PFSK-1 (cell line): ENCODE measurements around the gene WDR62.

Experiments
- FOXP2 ChIP-seq: optimal IDR thresholded peaks from 2 replicates; pipeline ENCODE3; 2011; ENCODE audit warnings: borderline replicate concordance, control low read depth, inconsistent platforms; ENCODE audit not compliant: insufficient read depth; ENCODE audit errors: extremely low read length, extremely low read depth
- POLR2AphosphoS5 ChIP-seq: IDR thresholded peaks from 2 replicates; pipeline ENCODE4 v1.6.1; 2012; ENCODE audit warnings: low read depth, mild to moderate bottlenecking, control low read depth, low read length, moderate library complexity
- REST ChIP-seq, 2 experiments: IDR thresholded peaks; 2 replicates each; pipeline versions ENCODE4 v1.6.1 to v1.8.0; 2011 to 2012; ENCODE audit warnings: low read depth in 2 of 2, low read length in 2 of 2, control low read depth in 1 of 2, inconsistent platforms in 1 of 2, mild to moderate bottlenecking in 1 of 2, moderate library complexity in 1 of 2; ENCODE audit not compliant: insufficient read depth in 1 of 2
- SIN3A ChIP-seq: IDR thresholded peaks from 2 replicates; pipeline ENCODE4 v1.6.1; 2012; ENCODE audit warnings: mild to moderate bottlenecking, low read length, moderate library complexity, borderline replicate concordance; ENCODE audit not compliant: insufficient read depth
- TAF1 ChIP-seq: IDR thresholded peaks from 2 replicates; pipeline ENCODE4 v1.6.1; 2012; ENCODE audit warnings: low read length, control low read depth, borderline replicate concordance; ENCODE audit not compliant: insufficient read depth

WDR62 gene

GRCh38 chr19:36110487-36111199 is 55.9 kb downstream of the WDR62 start, which contains the start of gene OVOL3:
TSS of gene OVOL3 (plus strand) at chr19:36111143. CDS start at chr19:36111203, 60 bp downstream.
- no peak for TF ChIP-seq SIN3A
- no peak for TF ChIP-seq FOXP2
- no peak for TF ChIP-seq TAF1
- no peak for TF ChIP-seq REST (IDR thresholded peaks at IDR 0.05; ENCODE audit: insufficient read depth in 1 of 2, low read depth in 2 of 2, low read length in 2 of 2)
- no peak for TF ChIP-seq POLR2AphosphoS5

- no peak for TF ChIP-seq TAF1
- TF ChIP-seq POLR2AphosphoS5, result no peak
- no peak for TF ChIP-seq FOXP2
Observed at GRCh38 chr19:36111200-36111539, 56.5 kb downstream of the WDR62 start.

- TF ChIP-seq SIN3A (no peak), TAF1 (no peak), POLR2AphosphoS5 (no peak), REST (IDR thresholded peaks at IDR 0.05; ENCODE audit: insufficient read depth in 1 of 2, low read depth in 2 of 2, low read length in 2 of 2) (no peak), FOXP2 (no peak)
Observed at GRCh38 chr19:36112678-36113077, 58.0 kb downstream of the WDR62 start.

GRCh38 chr19:36113425-36113824 is 58.7 kb downstream of the WDR62 start:
- TF ChIP-seq FOXP2, result no peak
- TF ChIP-seq POLR2AphosphoS5, result no peak
- TF ChIP-seq REST (IDR thresholded peaks at IDR 0.05; ENCODE audit: insufficient read depth in 1 of 2, low read depth in 2 of 2, low read length in 2 of 2), result no peak
- TF ChIP-seq TAF1, result no peak
- TF ChIP-seq SIN3A, result no peak

- TF ChIP-seq REST (IDR thresholded peaks at IDR 0.05; ENCODE audit: insufficient read depth in 1 of 2, low read depth in 2 of 2, low read length in 2 of 2) (no peak), SIN3A (no peak), FOXP2 (peak; percentile 78)
Observed at GRCh38 chr19:36113894-36114720, 59.4 kb downstream of the WDR62 start.
